ENCODE results near the gene PHOSPHO2.

GRCh38 chr2:169683054-169683424, 11.2 kb upstream of the PHOSPHO2 start:
- TF ChIP-seq POLR2AphosphoS5 (IDR thresholded peaks at IDR 0.05; ENCODE audit: insufficient read depth, low read depth, low read length) (no peak), CTCF (IDR thresholded peaks at IDR 0.05; ENCODE audit: extremely low read depth in 1 of 2, insufficient read depth in 1 of 2, low read depth in 1 of 2, low read length in 2 of 2) (no peak), JUN (IDR thresholded peaks at IDR 0.05; ENCODE audit: borderline replicate concordance, insufficient read depth, insufficient read length, low read depth) (no peak), EZH2 (IDR thresholded peaks at IDR 0.05; ENCODE audit: borderline replicate concordance, low read depth, low read length, severe bottlenecking) (no peak), POLR2A (IDR thresholded peaks at IDR 0.05; ENCODE audit: low read depth, low read length) (no peak), MAX (IDR thresholded peaks at IDR 0.05; ENCODE audit: insufficient read depth, insufficient read length) (no peak), FOS (IDR thresholded peaks at IDR 0.05; ENCODE audit: borderline replicate concordance, insufficient read depth, low read length) (no peak), GATA2 (IDR thresholded peaks at IDR 0.05; ENCODE audit: insufficient read depth, insufficient read length, low read depth, low read length) (no peak)
